ENCODE measurements around the gene MAJIN. TPM values are rescaled to one million over a fixed set of nuclear protein-coding genes. Genes with fewer than 3 reads are reported as not detected.

MAJIN gene
- total and polyA plus RNA-seq, 9 of the 15 experiments (the other 6 are each of a cell fraction or from before 2014, with no cell fraction given): 0.17 to 0.83 (median 0.24) TPM; not detected in 2

- TF ChIP-seq ZBTB40 (IDR thresholded peaks at IDR 0.05) (peak; percentile 55), ZBTB40 (CRISPR knock-in tag; IDR thresholded peaks at IDR 0.05) (no peak), GTF2E2 (tag; IDR thresholded peaks at IDR 0.05) (0 out of 2 replicates have a peak, but pooled peaks have one; percentile 38), CREB3L1 (IDR thresholded peaks at IDR 0.05; ENCODE audit: borderline replicate concordance, low read depth) (no peak), AFF1 (IDR thresholded peaks at IDR 0.05; ENCODE audit: low read depth in 1 of 2, partially characterized antibody in 2 of 2) (no peak), HDAC1 (IDR thresholded peaks at IDR 0.05) (peak in 1 of 2 experiments; percentile 17; a peak in 1 of 4 replicates), FOXA3 (CRISPR knock-in tag; conservative IDR thresholded peaks at IDR 0.05 in 1 of 2, IDR thresholded peaks at IDR 0.05 in 1 of 2) (peak in 1 of 2 experiments; percentile 55; a peak in 1 of 4 replicates), ZNF41 (CRISPR knock-in tag; conservative IDR thresholded peaks at IDR 0.05) (no peak), ZEB2 (IDR thresholded peaks at IDR 0.05) (0 out of 2 replicates have a peak, but pooled peaks have one; percentile 24), RBM17 (IDR thresholded peaks at IDR 0.05; ENCODE audit: borderline replicate concordance, low read depth, low read length) (no peak), BRD4 (IDR thresholded peaks at IDR 0.05) (no peak), HDAC2 (IDR thresholded peaks at IDR 0.05) (0 out of 2 replicates have a peak, but pooled peaks have one; percentile 14), PML (IDR thresholded peaks at IDR 0.05; ENCODE audit: low read length) (peak; percentile 42; the same call in 1 of the 2 replicates), NELFE (IDR thresholded peaks at IDR 0.05; ENCODE audit: insufficient read depth, insufficient read length) (no peak), TAF7 (tag; IDR thresholded peaks at IDR 0.05) (no peak)
Observed at GRCh38 chr11:64917663-64917995, 54.3 kb downstream of the MAJIN start (continued).

All from K562 (cell line).